Measurements from ENCODE around the gene AHDC1. TPM values are rescaled to one million over a fixed set of nuclear protein-coding genes. Genes with fewer than 3 reads are reported as not detected.

Gene AHDC1
- total RNA-seq, 4 donors from 2014 or later: 37.7 to 63.0 (median 52.5) TPM

GRCh38 chr1:27536767-27537166, 67.2 kb downstream of the AHDC1 start:
- H3K4me3 ChIP-seq (ENCODE audit: low read depth, poor library complexity, severe bottlenecking): no peak overlapping the region
- no peak for TF ChIP-seq POLR2A (IDR thresholded peaks at IDR 0.05)
- TF ChIP-seq, protein P1, sequence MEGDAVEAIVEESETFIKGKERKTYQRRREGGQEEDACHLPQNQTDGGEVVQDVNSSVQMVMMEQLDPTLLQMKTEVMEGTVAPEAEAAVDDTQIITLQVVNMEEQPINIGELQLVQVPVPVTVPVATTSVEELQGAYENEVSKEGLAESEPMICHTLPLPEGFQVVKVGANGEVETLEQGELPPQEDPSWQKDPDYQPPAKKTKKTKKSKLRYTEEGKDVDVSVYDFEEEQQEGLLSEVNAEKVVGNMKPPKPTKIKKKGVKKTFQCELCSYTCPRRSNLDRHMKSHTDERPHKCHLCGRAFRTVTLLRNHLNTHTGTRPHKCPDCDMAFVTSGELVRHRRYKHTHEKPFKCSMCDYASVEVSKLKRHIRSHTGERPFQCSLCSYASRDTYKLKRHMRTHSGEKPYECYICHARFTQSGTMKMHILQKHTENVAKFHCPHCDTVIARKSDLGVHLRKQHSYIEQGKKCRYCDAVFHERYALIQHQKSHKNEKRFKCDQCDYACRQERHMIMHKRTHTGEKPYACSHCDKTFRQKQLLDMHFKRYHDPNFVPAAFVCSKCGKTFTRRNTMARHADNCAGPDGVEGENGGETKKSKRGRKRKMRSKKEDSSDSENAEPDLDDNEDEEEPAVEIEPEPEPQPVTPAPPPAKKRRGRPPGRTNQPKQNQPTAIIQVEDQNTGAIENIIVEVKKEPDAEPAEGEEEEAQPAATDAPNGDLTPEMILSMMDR (IDR thresholded peaks at IDR 0.05): no peak
- 18 to 24% methylated on average over 11 of the region's 11 CpGs for WGBS, 2 donors
- intact Hi-C loops (cut with DNase I; ENCODE audit: low total_unique reads): no loop called here
- no peak for DNase-seq (ENCODE audit: low spot score in 2 of 2)

- intact Hi-C loops (cut with DNase I; ENCODE audit: low total_unique reads): no loop called here
- 45 to 54% methylated on average over 15 of the region's 15 CpGs for WGBS, 2 donors
- no peak for DNase-seq (ENCODE audit: low spot score in 2 of 2)
- TF ChIP-seq POLR2A (IDR thresholded peaks at IDR 0.05): no peak
- TF ChIP-seq, protein P1 (IDR thresholded peaks at IDR 0.05): no peak
- no peak overlapping the region for H3K4me3 ChIP-seq (ENCODE audit: low read depth, poor library complexity, severe bottlenecking)
Measured at GRCh38 chr1:27536010-27536757, 67.8 kb downstream of the AHDC1 start.

DNA sequence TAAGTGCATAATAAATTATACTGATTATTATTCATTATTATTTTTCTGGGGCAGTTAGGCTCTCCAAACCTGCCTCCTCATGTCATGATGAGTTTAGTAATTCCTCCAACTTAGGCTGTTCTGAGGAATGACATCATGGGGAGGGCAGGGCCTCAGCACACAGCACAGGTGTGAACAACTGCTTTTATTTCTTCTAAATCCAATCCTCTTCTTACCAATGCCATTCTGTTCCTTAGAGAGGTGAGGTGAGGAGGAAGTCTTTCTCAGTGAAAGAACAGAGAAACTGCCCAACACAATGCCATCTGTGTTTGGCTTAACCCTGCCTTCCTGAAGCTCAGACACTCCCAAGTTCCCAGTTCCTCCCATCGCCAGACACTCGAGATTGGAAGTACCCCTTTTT, 68.6 kb downstream of the AHDC1 start:
- 18 to 37% methylated on average over 2 of the region's 2 CpGs for WGBS, 2 donors
- H3K4me3 ChIP-seq (ENCODE audit: low read depth, poor library complexity, severe bottlenecking): no peak overlapping the region
- TF ChIP-seq, protein P1 (IDR thresholded peaks at IDR 0.05): no peak
- TF ChIP-seq POLR2A (IDR thresholded peaks at IDR 0.05): no peak
- no peak for DNase-seq (ENCODE audit: low spot score in 2 of 2)
- intact Hi-C loops (cut with DNase I; ENCODE audit: low total_unique reads): no loop called here

GRCh38 chr1:27531959-27532685, 71.8 kb downstream of the AHDC1 start:
- no peak for TF ChIP-seq POLR2A (IDR thresholded peaks at IDR 0.05)
- TF ChIP-seq, protein P1 (IDR thresholded peaks at IDR 0.05): no peak
- 86 to 87% methylated on average over 14 of the region's 14 CpGs for WGBS, 2 donors
- H3K4me3 ChIP-seq (ENCODE audit: low read depth, poor library complexity, severe bottlenecking): no peak overlapping the region
- DNase-seq (ENCODE audit: low spot score in 2 of 2): no peak
- intact Hi-C loops (cut with DNase I; ENCODE audit: low total_unique reads): no loop called here

- WGBS, 2 donors: 96 to 99% methylated on average over 10 of the region's 10 CpGs
- H3K4me3 ChIP-seq (ENCODE audit: low read depth, poor library complexity, severe bottlenecking): no peak overlapping the region
- TF ChIP-seq, protein P1 (IDR thresholded peaks at IDR 0.05): no peak
- no peak for TF ChIP-seq POLR2A (IDR thresholded peaks at IDR 0.05)
- intact Hi-C loops (cut with DNase I; ENCODE audit: low total_unique reads): no loop called here
- DNase-seq (ENCODE audit: low spot score in 2 of 2): no peak
Measured at GRCh38 chr1:27530192-27530591, 73.8 kb downstream of the AHDC1 start.
